DOHH2 (cell line): Measurements from ENCODE around the gene P2RX6.

ENCODE experiments used
- H3F3A ChIP-seq: fragments of 200-600 bp; sonication (generic), shearing (Covaris generic); 2 replicates; pipeline ENCODE4 v1.6.0; 2016; ENCODE audit warnings: antibody characterized with exemption, mild to moderate bottlenecking; ENCODE audit not compliant: control insufficient read depth, insufficient read depth
- H3K27ac ChIP-seq: fragments of 200-600 bp; sonication (generic); 2 replicates; pipeline ENCODE4 v1.5.1; 2014; ENCODE audit warnings: low read depth, mild to moderate bottlenecking, low read length, moderate library complexity
- H3K27me3 ChIP-seq: fragments of 200-600 bp; sonication (generic); 2 replicates; pipeline ENCODE4 v1.6.1; 2014; ENCODE audit warnings: mild to moderate bottlenecking, low read length, mixed read lengths; ENCODE audit not compliant: control insufficient read depth
- H3K36me3 ChIP-seq: fragments of 200-600 bp; sonication (generic); 2 replicates; pipeline ENCODE4 v1.6.1; 2014; ENCODE audit warnings: mild to moderate bottlenecking, low read length, moderate library complexity, mixed read lengths; ENCODE audit not compliant: control insufficient read depth
- H3K4me1 ChIP-seq: fragments of 200-600 bp; sonication (generic); 2 replicates; pipeline ENCODE4 v1.6.1; 2014; ENCODE audit warnings: mild to moderate bottlenecking, low read length, mixed read lengths; ENCODE audit not compliant: control insufficient read depth
- H3K4me2 ChIP-seq: fragments of 200-600 bp; sonication (generic); 2 replicates; pipeline ENCODE4 v1.6.0; 2014; ENCODE audit warnings: mild to moderate bottlenecking, low read length, moderate library complexity
- H3K4me3 ChIP-seq: fragments of 200-600 bp; sonication (generic); 2 replicates; pipeline ENCODE4 v1.5.1; 2014; ENCODE audit warnings: mild to moderate bottlenecking, low read length, mixed read lengths
- H3K79me2 ChIP-seq: fragments of 200-600 bp; sonication (generic); 2 replicates; pipeline ENCODE4 v1.6.1; 2014; ENCODE audit warnings: mild to moderate bottlenecking, low read length, mixed read lengths; ENCODE audit not compliant: control insufficient read depth
- H3K9me2 ChIP-seq: fragments of 200-600 bp; sonication (generic); replicated peaks from 2 replicates; pipeline ENCODE4 v1.6.1; 2014; ENCODE audit warnings: mild to moderate bottlenecking, low read length, mixed read lengths; ENCODE audit not compliant: control insufficient read depth
- H3K9me3 ChIP-seq: fragments of 200-600 bp; sonication (generic); 2 replicates; pipeline ENCODE4 v1.6.1; 2014; ENCODE audit warnings: antibody characterized with exemption, low read length, mixed read lengths; ENCODE audit not compliant: control insufficient read depth, insufficient read depth
- H4K20me1 ChIP-seq: fragments of 200-600 bp; sonication (generic); 2 replicates; pipeline ENCODE4 v1.6.0; 2014; ENCODE audit warnings: low read depth, mild to moderate bottlenecking, antibody characterized with exemption, low read length, moderate library complexity; ENCODE audit not compliant: control insufficient read depth, insufficient read depth
- CTCF ChIP-seq: fragments of 200-600 bp; sonication (generic); IDR thresholded peaks from one replicate; pipeline ENCODE4 v1.5.1; 2014; ENCODE audit warnings: antibody characterized with exemption, mild to moderate bottlenecking, low read depth, low read length; ENCODE audit not compliant: poor library complexity, severe bottlenecking
- EZH2phosphoT487 ChIP-seq: fragments of 200-600 bp; sonication (generic); IDR thresholded peaks from 2 replicates; pipeline ENCODE4 v1.6.1; 2017; ENCODE audit warnings: borderline replicate concordance, mild to moderate bottlenecking, antibody characterized with exemption, low read length, moderate library complexity, mixed read lengths

P2RX6 gene

GRCh38 chr22:21075516-21076138 is 60.7 kb downstream of the P2RX6 start:
- H3K4me2 ChIP-seq: no peak overlapping the region

GRCh38 chr22:21076912-21077625 is 62.1 kb downstream of the P2RX6 start:
- H3K4me3 ChIP-seq: no peak overlapping the region
- H4K20me1 ChIP-seq: no peaks in the 10 kb centered on the region
- H3K79me2 ChIP-seq: no peaks in the 10 kb centered on the region
- no peaks in the 10 kb centered on the region for H3K9me3 ChIP-seq
- no peaks in the 10 kb centered on the region for H3F3A ChIP-seq
- no peaks in the 10 kb centered on the region for H3K27me3 ChIP-seq
- no peaks in the 10 kb centered on the region for H3K36me3 ChIP-seq
- no peak overlapping the region for H3K27ac ChIP-seq
- TF ChIP-seq CTCF: no peak
- H3K4me1 ChIP-seq: no peaks in the 10 kb centered on the region
- no peak overlapping the region for H3K4me2 ChIP-seq
- no peaks in the 10 kb centered on the region for H3K9me2 ChIP-seq

More at GRCh38 chr22:21075516-21076138, 60.7 kb downstream of the P2RX6 start:
- Histone ChIP-seq H3K9me2 (no peaks in the 10 kb centered on the region), H4K20me1 (no peaks in the 10 kb centered on the region), H3K4me1 (no peaks in the 10 kb centered on the region), H3K9me3 (no peaks in the 10 kb centered on the region), H3K79me2 (no peaks in the 10 kb centered on the region), H3K36me3 (no peaks in the 10 kb centered on the region), H3K4me3 (no peak overlapping the region), H3K27ac (no peak overlapping the region), H3K27me3 (no peaks in the 10 kb centered on the region), H3F3A (no peaks in the 10 kb centered on the region)
- TF ChIP-seq EZH2phosphoT487: no peak
- TF ChIP-seq CTCF: no peak
